ENCODE results near the gene CCDC66. TPM values are rescaled to one million over a fixed set of nuclear protein-coding genes. Genes with fewer than 3 reads are reported as not detected.

The CCDC66 gene
- total and polyA plus RNA-seq, 9 donors, result 11.3 to 24.5 (median 16.6) TPM

DNA sequence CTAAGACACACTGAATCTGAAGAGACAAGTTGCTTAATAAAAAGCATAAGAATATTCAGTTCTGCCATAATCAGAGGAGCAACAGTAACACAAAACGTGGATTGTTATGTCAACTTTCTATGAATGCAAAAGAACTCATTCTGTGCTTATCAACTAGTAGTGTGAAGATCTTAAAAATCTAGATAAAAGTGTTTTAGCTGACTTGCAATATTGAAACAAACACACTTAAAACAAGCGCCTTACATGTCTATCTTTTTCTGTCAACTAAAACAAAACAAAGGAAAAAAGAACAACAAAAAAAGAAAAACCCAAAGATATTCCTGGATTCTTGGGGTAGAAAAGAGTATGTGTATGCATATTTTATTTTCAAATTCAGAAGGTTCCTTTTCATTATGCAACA is 88.4 kb downstream of the CCDC66 start:
- Histone ChIP-seq H3K9me3 (replicated peaks; ENCODE audit: control insufficient read depth, low read depth, low read length) (no peaks in the 10 kb centered on the region), H3K36me3 (ENCODE audit: control insufficient read depth, insufficient read depth, low read length) (peaks cover 19% of the 10 kb centered on the region), H3K27ac (ENCODE audit: low read length) (no peak overlapping the region), H3K4me3 (ENCODE audit: low read length) (no peak overlapping the region), H3K27me3 (ENCODE audit: control insufficient read depth, insufficient read depth, low read length) (no peaks in the 10 kb centered on the region), H3K4me1 (ENCODE audit: control insufficient read depth, insufficient read depth, low read length) (no peaks in the 10 kb centered on the region)
- DNase-seq, result no peak
- no CpG with 5 or more reads among the region's 2 CpGs for WGBS (ENCODE audit: insufficient coverage)

DNA sequence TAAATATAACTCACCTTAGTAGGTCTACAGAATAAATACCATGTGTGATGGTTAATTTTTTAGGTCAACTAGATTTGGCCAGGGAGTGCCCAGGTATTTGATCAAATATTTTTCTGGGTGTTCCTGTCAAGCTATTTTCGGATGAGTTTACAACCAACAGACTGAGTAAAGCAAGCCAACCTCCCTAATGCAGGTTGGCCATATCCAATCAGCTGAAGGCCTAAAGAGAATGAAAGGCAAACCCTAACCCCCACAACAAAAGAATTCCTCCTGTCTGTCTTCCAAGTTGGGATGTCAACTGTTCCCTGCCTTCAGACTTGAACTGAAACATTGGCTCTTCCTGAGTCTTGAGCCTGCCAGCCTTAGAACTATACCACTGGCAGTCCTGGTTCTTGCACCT is 97.5 kb downstream of the CCDC66 start:
- H3K4me1 ChIP-seq (ENCODE audit: control insufficient read depth, insufficient read depth, low read length), result no peaks in the 10 kb centered on the region
- peaks cover 24% of the 10 kb centered on the region for H3K36me3 ChIP-seq (ENCODE audit: control insufficient read depth, insufficient read depth, low read length)
- no peaks in the 10 kb centered on the region for H3K27me3 ChIP-seq (ENCODE audit: control insufficient read depth, insufficient read depth, low read length)
- no peak for DNase-seq
- no peak overlapping the region for H3K4me3 ChIP-seq (ENCODE audit: low read length)
- no peak overlapping the region for H3K27ac ChIP-seq (ENCODE audit: low read length)
- 80% methylated on average over 1 of the region's 1 CpG for WGBS (ENCODE audit: insufficient coverage)
- no peaks in the 10 kb centered on the region for H3K9me3 ChIP-seq (replicated peaks; ENCODE audit: control insufficient read depth, low read depth, low read length)

DNA sequence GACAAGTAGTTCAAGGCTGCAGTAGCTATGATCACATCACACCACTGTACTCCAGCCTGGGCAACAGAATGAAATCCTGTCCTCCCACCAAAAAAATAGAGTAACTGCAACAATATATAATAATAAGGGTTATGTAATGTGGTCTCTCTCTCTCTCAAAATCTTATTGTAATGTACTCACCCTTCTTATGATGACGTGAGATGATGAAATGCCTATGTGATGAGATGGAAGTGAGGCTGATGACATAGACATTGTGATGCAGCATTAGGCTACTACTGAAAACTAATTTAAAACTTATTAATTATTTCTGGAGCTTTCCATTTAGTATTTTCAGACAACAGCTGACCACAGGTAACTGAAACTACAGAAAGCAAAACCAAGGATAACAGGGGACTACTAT is 98.7 kb downstream of the CCDC66 start:
- Histone ChIP-seq H3K27me3 (ENCODE audit: control insufficient read depth, insufficient read depth, low read length) (no peaks in the 10 kb centered on the region), H3K36me3 (ENCODE audit: control insufficient read depth, insufficient read depth, low read length) (peaks cover 34% of the 10 kb centered on the region), H3K27ac (ENCODE audit: low read length) (no peak overlapping the region), H3K9me3 (replicated peaks; ENCODE audit: control insufficient read depth, low read depth, low read length) (no peaks in the 10 kb centered on the region), H3K4me1 (ENCODE audit: control insufficient read depth, insufficient read depth, low read length) (no peaks in the 10 kb centered on the region), H3K4me3 (ENCODE audit: low read length) (no peak overlapping the region)
- DNase-seq, result no peak
- WGBS (ENCODE audit: insufficient coverage), result no CpG with 5 or more reads among the region's 1 CpG

DNA sequence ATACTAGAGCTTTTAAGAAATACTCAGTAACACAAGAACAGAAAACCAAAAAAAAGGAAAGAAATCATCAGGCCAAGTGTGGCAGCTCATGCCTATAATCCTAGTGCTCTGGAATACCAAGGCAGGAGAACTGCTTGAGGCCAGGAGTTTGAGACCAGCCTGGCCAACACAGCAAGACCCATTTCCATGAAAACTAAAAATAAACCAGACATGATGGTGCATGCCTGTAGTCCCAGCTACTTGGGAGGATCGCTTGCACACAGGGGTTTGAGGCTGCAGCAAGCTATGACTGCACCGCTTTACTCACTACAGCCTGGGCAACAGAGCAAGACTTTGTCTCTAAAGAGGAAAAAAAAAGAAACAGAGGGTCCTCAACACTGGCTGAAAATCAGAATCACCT is 107.8 kb downstream of the CCDC66 start:
- Histone ChIP-seq H3K36me3 (ENCODE audit: control insufficient read depth, insufficient read depth, low read length) (peaks cover 30% of the 10 kb centered on the region), H3K27ac (ENCODE audit: low read length) (no peak overlapping the region), H3K4me1 (ENCODE audit: control insufficient read depth, insufficient read depth, low read length) (no peaks in the 10 kb centered on the region), H3K9me3 (replicated peaks; ENCODE audit: control insufficient read depth, low read depth, low read length) (no peaks in the 10 kb centered on the region), H3K4me3 (ENCODE audit: low read length) (no peak overlapping the region), H3K27me3 (ENCODE audit: control insufficient read depth, insufficient read depth, low read length) (no peaks in the 10 kb centered on the region)
- no CpG with 5 or more reads among the region's 2 CpGs for WGBS (ENCODE audit: insufficient coverage)
- no peak for DNase-seq

DNA sequence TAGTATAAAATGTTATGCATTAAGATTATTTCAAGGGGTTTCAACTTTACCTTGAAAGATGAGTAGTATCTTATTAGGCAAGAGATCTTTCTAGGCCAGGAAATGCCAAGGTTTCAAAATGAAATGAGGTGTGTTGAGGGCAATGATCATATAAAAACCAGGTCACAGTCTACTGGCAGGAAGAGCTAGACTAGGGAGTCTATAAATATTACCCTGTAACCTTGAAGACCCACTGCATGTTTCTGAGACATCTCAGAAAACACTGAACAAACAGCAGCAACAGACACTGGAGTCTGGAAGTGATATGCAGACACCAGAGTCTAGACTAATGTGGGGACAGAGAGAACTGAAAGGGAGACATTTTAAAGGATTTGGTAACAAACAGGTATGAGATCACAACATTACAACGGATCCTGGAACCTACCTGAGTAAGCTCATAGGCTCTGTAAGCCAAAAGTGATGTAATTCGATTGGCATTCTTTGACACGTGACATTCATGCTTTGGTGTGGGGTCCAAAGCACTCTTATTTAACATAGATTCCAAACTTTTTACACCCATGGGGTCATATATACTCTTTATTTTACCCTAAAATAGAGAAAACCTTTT is 111.1 kb downstream of the CCDC66 start:
- H3K36me3 ChIP-seq (ENCODE audit: control insufficient read depth, insufficient read depth, low read length), result peaks cover 31% of the 10 kb centered on the region

More for the DNA sequence above, 111.1 kb downstream of the CCDC66 start:
- WGBS (ENCODE audit: insufficient coverage), result no CpG with 5 or more reads among the region's 3 CpGs
- DNase-seq, result no peak
- H3K4me3 ChIP-seq (ENCODE audit: low read length), result no peak overlapping the region
- H3K9me3 ChIP-seq (replicated peaks; ENCODE audit: control insufficient read depth, low read depth, low read length), result no peaks in the 10 kb centered on the region
- no peak overlapping the region for H3K27ac ChIP-seq (ENCODE audit: low read length)
- no peaks in the 10 kb centered on the region for H3K4me1 ChIP-seq (ENCODE audit: control insufficient read depth, insufficient read depth, low read length)
- no peaks in the 10 kb centered on the region for H3K27me3 ChIP-seq (ENCODE audit: control insufficient read depth, insufficient read depth, low read length)

Other genes starting within 250 kb of the CCDC66 start
- 2.0 TPM for gene ERC2, start 88.7 kb upstream of the CCDC66 start, total RNA-seq
- gene ERC2, start 88.7 kb upstream of the CCDC66 start, polyA plus RNA-seq (ENCODE audit: insufficient read depth in 1 of 8, insufficient read length in 8 of 8, low replicate concordance in 1 of 8), result 1 to 10 TPM in 3 of 8 donors, under 1 TPM in 5; 0.52 to 1.6 (median 0.81) TPM
- 49.3 TPM for gene TASOR, start 126.1 kb downstream of the CCDC66 start, total RNA-seq
- 10 to 100 TPM; 29.0 to 47.3 (median 39.2) TPM for gene TASOR, start 126.1 kb downstream of the CCDC66 start, polyA plus RNA-seq (ENCODE audit: insufficient read depth in 1 of 8, insufficient read length in 8 of 8, low replicate concordance in 1 of 8)
- gene ARHGEF3, start 244.8 kb downstream of the CCDC66 start, total RNA-seq, result 22.2 TPM
- 10 to 100 TPM; 21.9 to 31.8 (median 26.0) TPM for gene ARHGEF3, start 244.8 kb downstream of the CCDC66 start, polyA plus RNA-seq (ENCODE audit: insufficient read depth in 1 of 8, insufficient read length in 8 of 8, low replicate concordance in 1 of 8)

Measured in muscle of leg (tissue), 11 donors.